CD4-positive, CD25-positive, alpha-beta regulatory T cell (primary cell): ENCODE results near the gene HSPA12B. TPM values are rescaled to one million over a fixed set of nuclear protein-coding genes. Genes with fewer than 3 reads are reported as not detected.
A peak's percentile ranks its signal among the peaks of the same experiment; 100 is the strongest.

ENCODE experiments used
- ATAC-seq, 2 donors: fragments of 150-1000 bp; cut with Tn5 transposase; one replicate each; pipeline ENCODE4 v1.10.0; 2021; ENCODE audit warnings: low read depth in 2 of 2, moderate number of reproducible peaks in 2 of 2, moderate library complexity in 1 of 2
- DNase-seq, 3 donors: peaks; one replicate each; pipeline versions ENCODE4 v3.0.0 to v3.0.0-alpha.2; 2012 to 2022; ENCODE audit warnings: mixed read lengths in 1 of 3
- H3K27ac ChIP-seq: one replicate; pipeline ENCODE4 v1.7.0; 2013; ENCODE audit warnings: mild to moderate bottlenecking, low read length; ENCODE audit not compliant: insufficient read depth, poor library complexity, severe bottlenecking
- H3K27me3 ChIP-seq: one replicate; pipeline ENCODE4 v1.7.0; 2013; ENCODE audit warnings: low read length; ENCODE audit not compliant: control insufficient read depth, insufficient read depth
- H3K36me3 ChIP-seq: one replicate; pipeline ENCODE4 v1.7.0; 2013; ENCODE audit warnings: mild to moderate bottlenecking, low read length, moderate library complexity; ENCODE audit not compliant: control insufficient read depth, insufficient read depth
- H3K4me1 ChIP-seq: 2 replicates; pipeline ENCODE4 v1.7.0; 2013; ENCODE audit warnings: mild to moderate bottlenecking, low read length; ENCODE audit not compliant: insufficient read depth, control insufficient read depth, poor library complexity, severe bottlenecking
- H3K4me3 ChIP-seq: one replicate; pipeline ENCODE4 v1.7.0; 2013; ENCODE audit warnings: low read depth, mild to moderate bottlenecking, low read length, moderate library complexity
- H3K9me3 ChIP-seq, 2 experiments: 1 replicate in 1 of 2; 2 replicates in 1 of 2; pipeline ENCODE4 v1.7.0; 2013; ENCODE audit warnings: low read length in 2 of 2, mild to moderate bottlenecking in 1 of 2, moderate library complexity in 1 of 2; ENCODE audit not compliant: control insufficient read depth in 2 of 2
- H3K27ac Mint-ChIP-seq, 3 donors: one replicate each; pipeline ENCODE4 v1.8.0; 2020 to 2022; ENCODE audit warnings: mild to moderate bottlenecking in 3 of 3, mixed read lengths in 3 of 3, moderate library complexity in 2 of 3
- H3K27me3 Mint-ChIP-seq: one replicate; pipeline ENCODE4 v1.8.0; 2022; ENCODE audit warnings: mild to moderate bottlenecking, mixed read lengths
- H3K36me3 Mint-ChIP-seq: one replicate; pipeline ENCODE4 v1.8.0; 2020; ENCODE audit warnings: mixed read lengths
- H3K4me1 Mint-ChIP-seq, 4 donors: one replicate each; pipeline ENCODE4 v1.8.0; 2020 to 2022; ENCODE audit warnings: mixed read lengths in 4 of 4, mild to moderate bottlenecking in 1 of 4
- H3K4me3 Mint-ChIP-seq, 4 donors: one replicate each; pipeline ENCODE4 v1.8.0; 2020 to 2022; ENCODE audit warnings: mild to moderate bottlenecking in 4 of 4, mixed read lengths in 4 of 4, moderate library complexity in 3 of 4
- H3K9me3 Mint-ChIP-seq, 7 donors: one replicate each; pipeline ENCODE4 v1.8.0; 2020 to 2022; ENCODE audit warnings: mixed read lengths in 7 of 7, mild to moderate bottlenecking in 3 of 7, moderate library complexity in 2 of 7
- polyA plus RNA-seq, 4 donors: library from polyadenylated mRNA; unstranded; fragments of 300-500 nt; fragmentation: Illumina TruSeq; gene quantifications; one replicate each; pipeline ENCODE4 v1.2.3, GENCODE V29; 2021
- total RNA-seq: library from RNA; stranded (reverse); gene quantifications from one replicate; pipeline ENCODE4 v1.2.3, GENCODE V29; 2022

HSPA12B gene
- total and polyA plus RNA-seq, 5 donors from 2014 or later, result 0.09 TPM; not detected in 4

GRCh38 chr20:3691306-3691705, 41.2 kb upstream of the HSPA12B start:
- Histone ChIP-seq H3K27ac (no peak overlapping the region), H3K36me3 (no peaks in the 10 kb centered on the region), H3K27me3 (no peaks in the 10 kb centered on the region), H3K4me1 (no peaks in the 10 kb centered on the region), H3K4me3 (no peak overlapping the region), H3K9me3 (peaks cover 0 to 2% of the 10 kb centered on the region in 2 experiments)
- DNase-seq (no peak), ATAC-seq (no peak)
- Mint-ChIP-seq H3K36me3 (no peaks in the 10 kb centered on the region), H3K27ac (no peak overlapping the region), H3K4me3 (no peak overlapping the region), H3K9me3 (peaks cover 0 to 1% (median 0%) of the 10 kb centered on the region in 7 donors), H3K27me3 (peaks cover 9% of the 10 kb centered on the region), H3K4me1 (peaks cover 0 to 2% (median 0%) of the 10 kb centered on the region in 4 donors)

- ATAC-seq (no peak), DNase-seq (no peak)
- Histone ChIP-seq H3K4me1 (no peaks in the 10 kb centered on the region), H3K27me3 (no peaks in the 10 kb centered on the region), H3K9me3 (peaks cover 0 to 3% of the 10 kb centered on the region in 2 experiments), H3K27ac (no peak overlapping the region), H3K4me3 (no peak overlapping the region), H3K36me3 (no peaks in the 10 kb centered on the region)
- Mint-ChIP-seq H3K36me3 (no peaks in the 10 kb centered on the region), H3K4me1 (peaks cover 0 to 2% (median 0%) of the 10 kb centered on the region in 4 donors), H3K4me3 (no peak overlapping the region), H3K27ac (no peak overlapping the region), H3K9me3 (no peaks in the 10 kb centered on the region), H3K27me3 (peaks cover 4% of the 10 kb centered on the region)
Measured at GRCh38 chr20:3691897-3692296, 40.6 kb upstream of the HSPA12B start.

DNA sequence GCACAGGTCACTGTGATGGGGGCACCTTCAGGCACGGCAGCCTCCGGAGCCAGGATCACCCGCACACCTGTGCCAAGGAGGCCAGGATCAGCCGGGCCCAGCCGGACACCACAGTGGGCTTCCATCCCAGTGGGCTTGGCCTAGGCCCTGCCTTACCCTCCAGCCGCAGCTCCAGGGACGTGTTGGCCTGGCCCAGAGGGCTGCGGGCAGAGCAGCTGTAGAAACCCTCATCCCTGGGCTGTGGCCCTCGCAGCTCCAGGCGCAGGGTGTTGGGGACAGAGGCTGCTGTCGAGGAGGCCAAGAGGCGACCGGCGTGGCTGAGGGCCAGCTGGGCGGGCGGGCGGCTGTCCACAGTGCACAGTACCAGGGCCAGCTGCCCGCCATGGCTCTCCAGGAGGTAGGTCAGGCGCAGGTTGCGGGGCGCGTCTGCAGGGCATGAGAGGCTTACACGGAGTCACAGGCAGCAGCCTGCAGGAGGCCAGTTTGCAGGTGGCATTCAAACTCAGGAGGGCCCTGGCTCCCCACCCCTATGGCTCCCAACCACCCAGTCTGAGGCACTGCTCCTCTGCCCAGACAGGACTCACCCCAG, 39.7 kb upstream of the HSPA12B start:
- no peaks in the 10 kb centered on the region for H3K27me3 ChIP-seq
- ATAC-seq, result no peak
- no peaks in the 10 kb centered on the region for H3K4me1 ChIP-seq
- Mint-ChIP-seq H3K4me3 (no peak overlapping the region), H3K4me1 (peaks cover 0 to 2% (median 0%) of the 10 kb centered on the region in 4 donors), H3K9me3 (no peaks in the 10 kb centered on the region), H3K27me3 (peaks cover 4% of the 10 kb centered on the region), H3K36me3 (no peaks in the 10 kb centered on the region), H3K27ac (no peak overlapping the region)
- H3K9me3 ChIP-seq, result peaks cover 0 to 3% of the 10 kb centered on the region in 2 experiments
- H3K4me3 ChIP-seq, result no peak overlapping the region
- no peaks in the 10 kb centered on the region for H3K36me3 ChIP-seq
- no peak for DNase-seq
- no peak overlapping the region for H3K27ac ChIP-seq

DNA sequence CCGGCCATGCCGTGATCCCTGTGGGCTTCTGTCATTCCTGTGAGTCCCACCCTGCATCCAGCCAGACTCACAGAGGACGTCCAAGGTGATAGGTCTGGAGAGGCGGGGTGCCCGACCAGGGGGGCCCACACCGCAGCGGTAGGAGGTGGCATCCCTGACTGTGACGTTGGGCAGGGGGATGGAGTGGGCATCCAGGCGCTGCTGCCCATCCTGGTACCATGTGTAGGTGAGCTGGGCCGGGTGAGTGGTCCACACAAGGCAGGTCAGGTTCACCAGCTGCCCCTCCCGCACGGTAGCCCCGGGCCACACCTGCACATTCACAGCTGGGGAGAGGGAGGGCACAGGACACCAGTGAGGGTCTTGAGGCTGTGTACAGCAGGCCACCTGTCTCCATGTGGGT, 39.1 kb upstream of the HSPA12B start:
- no peak for DNase-seq
- no peak overlapping the region for H3K4me3 ChIP-seq
- Mint-ChIP-seq H3K4me1 (no peaks in the 10 kb centered on the region), H3K9me3 (no peaks in the 10 kb centered on the region), H3K27me3 (no peaks in the 10 kb centered on the region), H3K4me3 (no peak overlapping the region), H3K36me3 (no peaks in the 10 kb centered on the region), H3K27ac (no peak overlapping the region)
- H3K27me3 ChIP-seq, result no peaks in the 10 kb centered on the region
- no peaks in the 10 kb centered on the region for H3K36me3 ChIP-seq
- H3K4me1 ChIP-seq, result no peaks in the 10 kb centered on the region
- H3K27ac ChIP-seq, result no peak overlapping the region
- peaks cover 0 to 3% of the 10 kb centered on the region in 2 experiments for H3K9me3 ChIP-seq
- no peak for ATAC-seq

GRCh38 chr20:3694864-3695263, 37.6 kb upstream of the HSPA12B start:
- no peaks in the 10 kb centered on the region for H3K4me1 Mint-ChIP-seq
- no peaks in the 10 kb centered on the region for H3K9me3 Mint-ChIP-seq
- no peak overlapping the region for H3K4me3 Mint-ChIP-seq
- Histone ChIP-seq H3K4me3 (no peak overlapping the region), H3K36me3 (no peaks in the 10 kb centered on the region), H3K9me3 (peaks cover 0 to 3% of the 10 kb centered on the region in 2 experiments), H3K27ac (no peak overlapping the region), H3K27me3 (no peaks in the 10 kb centered on the region), H3K4me1 (no peaks in the 10 kb centered on the region)
- no peaks in the 10 kb centered on the region for H3K36me3 Mint-ChIP-seq
- peaks cover 4% of the 10 kb centered on the region for H3K27me3 Mint-ChIP-seq
- no peak overlapping the region for H3K27ac Mint-ChIP-seq
- ATAC-seq (no peak), DNase-seq (no peak)

DNA sequence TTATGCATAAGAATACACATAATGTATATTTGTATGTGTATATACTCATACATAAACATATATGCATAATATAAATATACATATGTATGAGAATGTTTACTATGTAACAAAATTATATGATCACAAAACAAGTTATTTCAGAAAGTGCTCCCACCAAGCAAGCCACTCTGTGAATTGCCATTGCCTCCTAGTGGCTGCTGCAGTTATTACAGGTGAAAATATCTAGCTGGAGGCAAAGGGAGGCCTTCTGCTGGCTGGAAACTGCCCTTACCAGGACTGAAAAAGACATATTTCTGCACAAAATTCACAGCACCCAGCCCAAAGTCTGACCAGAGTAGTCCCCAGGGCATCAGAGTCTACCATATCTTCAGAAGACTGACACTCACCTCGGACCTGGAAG, 36.3 kb upstream of the HSPA12B start:
- DNase-seq, result peak in 1 of 3 donors; percentile 19
- no peaks in the 10 kb centered on the region for H3K27me3 ChIP-seq
- no peaks in the 10 kb centered on the region for H3K4me1 ChIP-seq
- Mint-ChIP-seq H3K27ac (no peak overlapping the region), H3K4me3 (no peak overlapping the region), H3K9me3 (no peaks in the 10 kb centered on the region), H3K4me1 (no peaks in the 10 kb centered on the region), H3K27me3 (peaks cover 4% of the 10 kb centered on the region), H3K36me3 (no peaks in the 10 kb centered on the region)
- no peak overlapping the region for H3K27ac ChIP-seq
- no peak overlapping the region for H3K4me3 ChIP-seq
- H3K9me3 ChIP-seq, result peaks cover 0 to 3% of the 10 kb centered on the region in 2 experiments
- ATAC-seq, result no peak
- no peaks in the 10 kb centered on the region for H3K36me3 ChIP-seq

DNA sequence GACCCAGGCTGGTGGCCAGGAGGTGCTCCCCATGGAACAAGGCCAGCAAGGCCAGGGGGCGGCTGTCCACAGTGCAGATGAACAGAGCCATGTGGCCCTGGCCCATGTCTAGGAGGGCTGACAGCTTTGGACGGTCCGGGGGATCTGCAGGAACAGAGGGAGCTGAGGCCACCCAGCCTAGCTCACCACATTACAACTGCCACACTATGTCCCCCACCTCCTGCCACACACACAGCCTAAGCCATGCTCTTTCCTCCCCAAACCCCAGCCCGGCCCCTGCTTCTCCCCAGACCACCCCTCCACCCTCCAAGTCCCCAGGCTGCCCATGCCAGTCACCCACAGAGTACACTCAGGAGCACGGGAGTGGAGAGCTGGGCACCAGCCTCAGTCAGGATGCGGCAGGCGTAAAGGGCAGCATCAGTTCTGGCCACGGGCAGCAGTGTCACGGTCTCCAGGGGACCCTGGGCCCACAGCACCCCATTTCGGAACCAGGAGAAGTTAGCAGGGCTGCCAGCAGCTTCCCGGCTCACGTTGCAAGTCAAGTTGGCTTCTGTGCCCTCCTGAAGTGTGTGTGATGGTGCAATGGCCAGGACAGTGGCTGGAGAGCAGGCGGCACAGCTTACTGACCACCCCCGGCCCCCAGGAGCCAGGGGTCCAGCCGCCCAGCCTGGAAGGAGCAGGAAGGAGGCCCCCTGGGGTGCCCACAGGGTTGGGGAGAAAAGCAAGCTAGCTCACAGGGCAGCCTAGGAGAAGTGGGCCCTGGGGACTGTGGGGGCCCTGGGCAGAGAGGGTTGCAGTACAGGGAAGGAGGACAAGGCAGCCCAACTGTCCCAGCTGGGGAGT, 35.5 kb upstream of the HSPA12B start:
- Histone ChIP-seq H3K4me1 (no peaks in the 10 kb centered on the region), H3K27ac (no peak overlapping the region), H3K9me3 (peaks cover 0 to 3% of the 10 kb centered on the region in 2 experiments), H3K27me3 (no peaks in the 10 kb centered on the region), H3K36me3 (no peaks in the 10 kb centered on the region), H3K4me3 (no peak overlapping the region)
- H3K4me3 Mint-ChIP-seq, result no peak overlapping the region
- no peak overlapping the region for H3K27ac Mint-ChIP-seq
- no peak for ATAC-seq
- DNase-seq, result no peak
- H3K4me1 Mint-ChIP-seq, result no peaks in the 10 kb centered on the region
- no peaks in the 10 kb centered on the region for H3K9me3 Mint-ChIP-seq
- H3K36me3 Mint-ChIP-seq, result no peaks in the 10 kb centered on the region
- peaks cover 4% of the 10 kb centered on the region for H3K27me3 Mint-ChIP-seq
